GM12878 (cell line): ENCODE data around the gene RCBTB2.

Experiments
- BACH1 ChIP-seq: fragments of 450-650 bp; IDR thresholded peaks from 2 replicates; pipeline ENCODE4 v1.6.1; 2017; ENCODE audit warnings: mild to moderate bottlenecking, borderline replicate concordance
- BMI1 ChIP-seq: fragments of 450-650 bp; IDR thresholded peaks from 2 replicates; pipeline ENCODE4 v1.6.1; 2016; ENCODE audit warnings: mild to moderate bottlenecking, moderate library complexity, borderline replicate concordance
- CREB1 ChIP-seq: IDR thresholded peaks from 2 replicates; pipeline ENCODE4 v1.6.1; 2012; ENCODE audit warnings: low read depth, mild to moderate bottlenecking, inconsistent platforms
- MEF2A ChIP-seq: IDR thresholded peaks from 2 replicates; pipeline ENCODE4 v1.6.1; 2011; ENCODE audit warnings: low read depth, mild to moderate bottlenecking, low read length, moderate library complexity; ENCODE audit not compliant: insufficient read depth
- POLR2AphosphoS5 ChIP-seq: IDR thresholded peaks from 2 replicates; pipeline ENCODE4 v1.6.1; 2011; ENCODE audit warnings: mild to moderate bottlenecking, low read length, inconsistent platforms
- RAD51 ChIP-seq: fragments of 450-650 bp; IDR thresholded peaks from 2 replicates; pipeline ENCODE4 v1.6.1; 2016; ENCODE audit warnings: moderate library complexity, mild to moderate bottlenecking, inconsistent platforms
- RCOR1 ChIP-seq: conservative IDR thresholded peaks from 2 replicates; pipeline ENCODE4 v1.6.1; 2012; ENCODE audit warnings: low read depth, low read length, improper control_type of control experiment
- REST ChIP-seq: IDR thresholded peaks from 2 replicates; pipeline ENCODE4 v1.6.1; 2012; ENCODE audit warnings: mild to moderate bottlenecking, low read depth, low read length
- SIN3A ChIP-seq: IDR thresholded peaks from 2 replicates; pipeline ENCODE4 v1.6.1; 2012; ENCODE audit warnings: low read depth, low read length, improper control_type of control experiment
- ZNF274 ChIP-seq: IDR thresholded peaks from one replicate; pipeline ENCODE4 v1.8.0; 2011; ENCODE audit not compliant: insufficient read length, insufficient read depth
- ZNF384 ChIP-seq: IDR thresholded peaks from 2 replicates; pipeline ENCODE4 v1.6.1; 2012; ENCODE audit warnings: low read depth, mild to moderate bottlenecking, low read length, improper control_type of control experiment, borderline replicate concordance
- TF ChIP-seq, protein P1 (sequence below): IDR thresholded peaks from 2 replicates; pipeline ENCODE4 v1.6.1; 2012; ENCODE audit warnings: low read depth, low read length, improper control_type of control experiment
- TF ChIP-seq, protein P2 (sequence below): IDR thresholded peaks from 2 replicates; pipeline ENCODE4 v1.6.1; 2012; ENCODE audit warnings: low read length, inconsistent platforms

DNA sequence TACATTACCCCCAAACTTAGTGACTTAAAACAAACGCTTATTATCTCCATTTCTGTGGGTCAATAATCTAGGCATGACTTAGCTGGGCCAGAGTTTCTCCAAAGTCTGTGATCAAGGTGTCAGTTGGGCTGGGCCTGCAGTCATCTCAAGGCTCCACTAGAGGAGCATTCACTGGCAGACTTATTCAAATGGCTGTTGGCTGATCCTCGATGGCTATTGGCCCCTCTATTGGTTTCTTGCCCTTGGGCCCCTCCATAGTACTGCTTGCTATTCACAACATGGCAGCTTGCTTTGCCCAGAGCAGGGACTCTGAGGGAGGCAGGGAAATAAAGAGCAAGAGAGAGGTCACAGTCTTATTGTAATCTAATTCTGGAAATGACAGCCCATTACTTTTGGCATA lies 57.6 kb downstream of the RCBTB2 start:
- TF ChIP-seq RCOR1 = no peak
- TF ChIP-seq, protein P1, sequence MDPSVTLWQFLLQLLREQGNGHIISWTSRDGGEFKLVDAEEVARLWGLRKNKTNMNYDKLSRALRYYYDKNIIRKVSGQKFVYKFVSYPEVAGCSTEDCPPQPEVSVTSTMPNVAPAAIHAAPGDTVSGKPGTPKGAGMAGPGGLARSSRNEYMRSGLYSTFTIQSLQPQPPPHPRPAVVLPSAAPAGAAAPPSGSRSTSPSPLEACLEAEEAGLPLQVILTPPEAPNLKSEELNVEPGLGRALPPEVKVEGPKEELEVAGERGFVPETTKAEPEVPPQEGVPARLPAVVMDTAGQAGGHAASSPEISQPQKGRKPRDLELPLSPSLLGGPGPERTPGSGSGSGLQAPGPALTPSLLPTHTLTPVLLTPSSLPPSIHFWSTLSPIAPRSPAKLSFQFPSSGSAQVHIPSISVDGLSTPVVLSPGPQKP = no peak
- no peak for TF ChIP-seq BACH1
- no peak for TF ChIP-seq RAD51
- TF ChIP-seq ZNF384 = no peak
- TF ChIP-seq BMI1 = no peak
- TF ChIP-seq SIN3A = no peak
- TF ChIP-seq REST = no peak
- no peak for TF ChIP-seq POLR2AphosphoS5
- TF ChIP-seq ZNF274 = no peak
- TF ChIP-seq MEF2A = no peak
- no peak for TF ChIP-seq CREB1
- TF ChIP-seq, protein P2, sequence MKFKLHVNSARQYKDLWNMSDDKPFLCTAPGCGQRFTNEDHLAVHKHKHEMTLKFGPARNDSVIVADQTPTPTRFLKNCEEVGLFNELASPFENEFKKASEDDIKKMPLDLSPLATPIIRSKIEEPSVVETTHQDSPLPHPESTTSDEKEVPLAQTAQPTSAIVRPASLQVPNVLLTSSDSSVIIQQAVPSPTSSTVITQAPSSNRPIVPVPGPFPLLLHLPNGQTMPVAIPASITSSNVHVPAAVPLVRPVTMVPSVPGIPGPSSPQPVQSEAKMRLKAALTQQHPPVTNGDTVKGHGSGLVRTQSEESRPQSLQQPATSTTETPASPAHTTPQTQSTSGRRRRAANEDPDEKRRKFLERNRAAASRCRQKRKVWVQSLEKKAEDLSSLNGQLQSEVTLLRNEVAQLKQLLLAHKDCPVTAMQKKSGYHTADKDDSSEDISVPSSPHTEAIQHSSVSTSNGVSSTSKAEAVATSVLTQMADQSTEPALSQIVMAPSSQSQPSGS = no peak
